ENCODE data around the gene IGSF10.

The IGSF10 gene

GRCh38 chr3:151459358-151459757 is 1.5 kb downstream of the IGSF10 start:
- DNase-seq = no peak

- DNase-seq = no peak
Observed at GRCh38 chr3:151456065-151456464, 4.8 kb downstream of the IGSF10 start.

GRCh38 chr3:151452841-151453240 is 8.0 kb downstream of the IGSF10 start:
- DNase-seq = no peak

- DNase-seq = no peak
Observed at GRCh38 chr3:151452368-151452767, 8.5 kb downstream of the IGSF10 start.

GRCh38 chr3:151446002-151446340 is 14.9 kb downstream of the IGSF10 start:
- no peak for DNase-seq

- DNase-seq = peak; percentile 87
Observed at GRCh38 chr3:151445273-151446001, 15.4 kb downstream of the IGSF10 start.

- DNase-seq = peak; percentile 24
Observed at GRCh38 chr3:151443583-151443982, 17.3 kb downstream of the IGSF10 start.

GRCh38 chr3:151440940-151441339 is 19.9 kb downstream of the IGSF10 start:
- no peak for DNase-seq

- peak; percentile 76 for DNase-seq
Observed at GRCh38 chr3:151439652-151440125, 21.2 kb downstream of the IGSF10 start.

- no peak for DNase-seq
Observed at GRCh38 chr3:151437906-151438305, 23.0 kb downstream of the IGSF10 start.

GRCh38 chr3:151436675-151437446 is 24.0 kb downstream of the IGSF10 start:
- DNase-seq = peak; percentile 21

GRCh38 chr3:151434151-151434890 is 26.5 kb downstream of the IGSF10 start:
- DNase-seq = peak; percentile 91

- no peak for DNase-seq
Observed at GRCh38 chr3:151432616-151433372, 28.1 kb downstream of the IGSF10 start.

- peak; percentile 74 for DNase-seq
Observed at GRCh38 chr3:151431940-151432339, 28.9 kb downstream of the IGSF10 start.

- no peak for DNase-seq
Observed at GRCh38 chr3:151430821-151431484, 29.9 kb downstream of the IGSF10 start.

GRCh38 chr3:151428386-151428785 is 32.5 kb downstream of the IGSF10 start:
- no peak for DNase-seq

- no peak for DNase-seq
Observed at GRCh38 chr3:151426341-151426657, 34.6 kb downstream of the IGSF10 start.

- DNase-seq = peak; percentile 74
Observed at GRCh38 chr3:151425627-151426340, 35.1 kb downstream of the IGSF10 start.

- no peak for DNase-seq
Observed at GRCh38 chr3:151423091-151423490, 37.8 kb downstream of the IGSF10 start.

- DNase-seq = no peak
Observed at GRCh38 chr3:151421938-151422337, 38.9 kb downstream of the IGSF10 start.

GRCh38 chr3:151419806-151420205 is 41.1 kb downstream of the IGSF10 start:
- DNase-seq = no peak

GRCh38 chr3:151415289-151415688 is 45.6 kb downstream of the IGSF10 start:
- no peak for DNase-seq
